Measurements from ENCODE around the gene PMVK. TPM values are rescaled to one million over a fixed set of nuclear protein-coding genes. Genes with fewer than 3 reads are reported as not detected.

Gene PMVK
- total and polyA plus RNA-seq, 2 of the 4 experiments (the other 2 are of a cell fraction): 9.0 to 28.1 TPM

DNA sequence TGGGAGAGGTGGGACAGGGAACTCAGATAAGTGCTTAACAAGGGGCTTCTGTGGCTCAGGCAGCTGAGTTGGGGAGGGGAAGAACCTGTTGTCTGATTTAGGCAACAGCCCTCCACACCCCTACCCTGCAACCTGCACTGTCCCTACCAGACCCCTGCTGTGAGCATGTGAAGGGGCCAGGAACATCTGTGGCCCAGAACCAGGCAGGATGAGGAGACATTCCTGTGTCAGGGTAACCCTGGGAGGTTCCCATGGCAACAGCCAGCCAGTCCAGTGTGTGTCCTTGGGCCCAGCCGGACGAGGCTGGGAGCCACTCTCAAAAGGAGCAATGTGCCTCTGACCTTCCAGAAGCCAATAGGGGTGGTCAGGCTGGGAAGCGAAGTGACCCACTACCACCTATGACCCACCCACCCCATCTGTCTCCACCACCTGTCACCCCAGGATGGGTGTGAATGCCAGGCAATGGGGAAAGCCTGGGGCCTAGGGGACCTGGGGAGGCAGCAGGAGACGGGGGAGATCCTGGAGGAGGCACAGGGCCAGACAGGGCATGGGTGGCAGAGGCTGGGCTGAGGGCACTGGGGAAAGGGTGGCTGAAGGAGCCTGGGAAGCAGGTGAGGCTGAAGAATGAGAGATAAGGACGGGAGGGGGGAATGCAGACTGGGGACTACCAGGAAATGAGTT is 5.0 kb upstream of the PMVK start (continued):
- TF ChIP-seq RAD21 (IDR thresholded peaks at IDR 0.05; ENCODE audit: low read length) (no peak), USF2 (IDR thresholded peaks at IDR 0.05; ENCODE audit: low read depth, low read length) (no peak), FOS (IDR thresholded peaks at IDR 0.05; ENCODE audit: low read depth, low read length) (no peak), MAZ (IDR thresholded peaks at IDR 0.05; ENCODE audit: borderline replicate concordance, low read depth, low read length) (no peak)

- H2BK15ac ChIP-seq (ENCODE audit: low read depth, low read length): no peak overlapping the region
- no peak overlapping the region for H4K5ac ChIP-seq (ENCODE audit: low read depth, low read length)
- CTCF ChIA-PET: no interaction called here
- no peak for TF ChIP-seq BHLHE40 (IDR thresholded peaks at IDR 0.05; ENCODE audit: low read depth, low read length)
- no peak for TF ChIP-seq USF2 (IDR thresholded peaks at IDR 0.05; ENCODE audit: low read depth, low read length)
- TF ChIP-seq, protein P1, sequence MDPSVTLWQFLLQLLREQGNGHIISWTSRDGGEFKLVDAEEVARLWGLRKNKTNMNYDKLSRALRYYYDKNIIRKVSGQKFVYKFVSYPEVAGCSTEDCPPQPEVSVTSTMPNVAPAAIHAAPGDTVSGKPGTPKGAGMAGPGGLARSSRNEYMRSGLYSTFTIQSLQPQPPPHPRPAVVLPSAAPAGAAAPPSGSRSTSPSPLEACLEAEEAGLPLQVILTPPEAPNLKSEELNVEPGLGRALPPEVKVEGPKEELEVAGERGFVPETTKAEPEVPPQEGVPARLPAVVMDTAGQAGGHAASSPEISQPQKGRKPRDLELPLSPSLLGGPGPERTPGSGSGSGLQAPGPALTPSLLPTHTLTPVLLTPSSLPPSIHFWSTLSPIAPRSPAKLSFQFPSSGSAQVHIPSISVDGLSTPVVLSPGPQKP (IDR thresholded peaks at IDR 0.05; ENCODE audit: borderline replicate concordance, low read depth, low read length): no peak
- no peak for TF ChIP-seq MXI1 (IDR thresholded peaks at IDR 0.05; ENCODE audit: borderline replicate concordance, low read depth, low read length)
- TF ChIP-seq RAD21 (IDR thresholded peaks at IDR 0.05; ENCODE audit: low read length): no peak
- no peak for TF ChIP-seq MAZ (IDR thresholded peaks at IDR 0.05; ENCODE audit: borderline replicate concordance, low read depth, low read length)
- TF ChIP-seq RCOR1 (IDR thresholded peaks at IDR 0.05; ENCODE audit: insufficient replicate concordance, low read length): no peak
- TF ChIP-seq CTCF (conservative IDR thresholded peaks at IDR 0.05; ENCODE audit: low read depth, low read length): no peak
- TF ChIP-seq CEBPB (IDR thresholded peaks at IDR 0.05; ENCODE audit: low read depth, low read length): no peak
Measured at GRCh38 chr1:154940651-154941194, 4.2 kb upstream of the PMVK start.

More at GRCh38 chr1:154940651-154941194, 4.2 kb upstream of the PMVK start:
- H3K4ac ChIP-seq (ENCODE audit: low read depth, low read length): no peak overlapping the region
- H2BK120ac ChIP-seq (ENCODE audit: low read depth, low read length): no peak overlapping the region
- in situ Hi-C loops (cut with MboI; ENCODE audit: low sequenced_read_pairs): no loop called here
- peaks cover 0 to 8% of the 10 kb centered on the region in 2 experiments; a peak in 2 of 4 replicates for H3K79me1 ChIP-seq (ENCODE audit: low read depth in 1 of 2, low read length in 2 of 2)
- no peak overlapping the region for H3K18ac ChIP-seq (ENCODE audit: low read depth, low read length)
- no peak for DNase-seq
- no peak overlapping the region for H3K27ac ChIP-seq (ENCODE audit: insufficient read depth, low read length)
- no peaks in the 10 kb centered on the region for H3K27me3 ChIP-seq (ENCODE audit: control insufficient read depth, insufficient read depth, low read length)
- no peaks in the 10 kb centered on the region for H4K20me1 ChIP-seq (ENCODE audit: insufficient read depth, low read length)
- no peak overlapping the region for H2BK5ac ChIP-seq (ENCODE audit: low read depth, low read length, poor library complexity, severe bottlenecking)
- H4K8ac ChIP-seq (ENCODE audit: low read depth in 2 of 2, low read length in 2 of 2): no peak overlapping the region
- H2AK9ac ChIP-seq (replicated peaks; ENCODE audit: low read depth, low read length, poor library complexity): no peak overlapping the region
- 83% methylated on average over 2 of the region's 8 CpGs; no CpG with 5 or more reads in 1 of the 2 experiments for WGBS, 2 experiments (ENCODE audit: extremely low coverage in 2 of 2, insufficient read length in 1 of 2)
- no peak overlapping the region for H3K23ac ChIP-seq (ENCODE audit: low read depth, low read length)
- no peak overlapping the region for H4K91ac ChIP-seq (ENCODE audit: insufficient read depth, low read depth, low read length)
- dilution Hi-C loops (cut with HindIII; ENCODE audit: low sequenced_read_pairs, unreplicated experiment): no loop called here
- H3K4me3 ChIP-seq (ENCODE audit: insufficient read depth, low read depth, low read length): no peak overlapping the region
- no peak overlapping the region for H3K56ac ChIP-seq (ENCODE audit: extremely low read depth, insufficient read depth, low read length)
- H3K36me3 ChIP-seq (ENCODE audit: control insufficient read depth, insufficient read depth, low read length): peaks cover 12% of the 10 kb centered on the region
- POLR2A ChIA-PET (ENCODE audit: unreplicated experiment): no interaction called here
- intact Hi-C loops (cut with micrococcal nuclease): no loop called here
- no TSS peak for BruUV-seq (replicated peaks)
- no peaks in the 10 kb centered on the region for H3K9me3 ChIP-seq (ENCODE audit: control insufficient read depth, insufficient read depth, low read length)
- peaks cover 2% of the 10 kb centered on the region for H3K4me1 ChIP-seq (ENCODE audit: control insufficient read depth, insufficient read depth, low read length)
- H2AFZ ChIP-seq (replicated peaks; ENCODE audit: low read length, poor library complexity): no peak overlapping the region
- H3K9ac ChIP-seq (ENCODE audit: low read depth, low read length): no peak overlapping the region
- no peak overlapping the region for H3K4me2 ChIP-seq (ENCODE audit: low read depth, low read length)
- no peak overlapping the region for H3K14ac ChIP-seq (replicated peaks; ENCODE audit: low read depth, low read length)
- H2AK5ac ChIP-seq (ENCODE audit: low read depth, low read length): no peak overlapping the region
- no peak for ATAC-seq (ENCODE audit: low read depth)
- peaks cover 9% of the 10 kb centered on the region; the same call in 1 of the 2 replicates for H3K9me1 ChIP-seq (ENCODE audit: insufficient read depth, low read length)
- no peak overlapping the region for H2BK20ac ChIP-seq (ENCODE audit: low read depth, low read length)

Data from IMR-90 (cell line).